Suprapubic skin (tissue), 3 donors: Measurements from ENCODE around the gene FAM227A.

ENCODE experiments used
- EP300 ChIP-seq: sonication (generic); formaldehyde crosslinking; IDR thresholded peaks from one replicate; pipeline ENCODE4 v1.6.1; 2017; ENCODE audit warnings: antibody characterized with exemption
- POLR2A ChIP-seq, 2 donors: fragments of 450-650 bp; IDR thresholded peaks; one replicate each; pipeline ENCODE4 v1.6.1; 2017; ENCODE audit warnings: antibody characterized with exemption in 2 of 2, mild to moderate bottlenecking in 2 of 2, moderate library complexity in 2 of 2
- TF ChIP-seq, protein P1 (sequence below), 2 donors: fragments of 200-600 bp in 1 of 2; fragments of 450-650 bp in 1 of 2; sonication (generic) in 1 of 2; IDR thresholded peaks; one replicate each; pipeline ENCODE4 v1.5.1; 2016 to 2019; ENCODE audit warnings: antibody characterized with exemption in 2 of 2, mild to moderate bottlenecking in 1 of 2, moderate library complexity in 1 of 2

DNA sequence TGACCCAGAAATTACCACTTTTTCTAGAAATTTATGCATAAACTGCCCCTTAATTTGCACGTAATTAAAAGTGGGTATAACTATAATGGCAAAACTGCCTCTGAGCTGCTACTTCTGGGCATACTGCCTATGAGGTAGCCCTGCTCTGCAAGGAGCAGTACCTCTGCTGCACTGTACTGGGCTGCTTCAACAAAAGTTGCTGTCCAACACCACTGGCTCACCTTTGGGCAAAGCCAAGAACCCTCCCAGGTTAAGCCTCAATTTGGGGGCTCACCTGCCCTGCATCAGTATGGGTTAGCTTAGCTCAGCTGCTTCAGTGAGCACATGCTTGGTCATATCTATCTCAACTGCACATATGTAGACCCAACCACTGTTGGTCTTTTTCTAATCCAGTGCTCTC, 90.8 kb downstream of the FAM227A start:
- TF ChIP-seq, protein P1, sequence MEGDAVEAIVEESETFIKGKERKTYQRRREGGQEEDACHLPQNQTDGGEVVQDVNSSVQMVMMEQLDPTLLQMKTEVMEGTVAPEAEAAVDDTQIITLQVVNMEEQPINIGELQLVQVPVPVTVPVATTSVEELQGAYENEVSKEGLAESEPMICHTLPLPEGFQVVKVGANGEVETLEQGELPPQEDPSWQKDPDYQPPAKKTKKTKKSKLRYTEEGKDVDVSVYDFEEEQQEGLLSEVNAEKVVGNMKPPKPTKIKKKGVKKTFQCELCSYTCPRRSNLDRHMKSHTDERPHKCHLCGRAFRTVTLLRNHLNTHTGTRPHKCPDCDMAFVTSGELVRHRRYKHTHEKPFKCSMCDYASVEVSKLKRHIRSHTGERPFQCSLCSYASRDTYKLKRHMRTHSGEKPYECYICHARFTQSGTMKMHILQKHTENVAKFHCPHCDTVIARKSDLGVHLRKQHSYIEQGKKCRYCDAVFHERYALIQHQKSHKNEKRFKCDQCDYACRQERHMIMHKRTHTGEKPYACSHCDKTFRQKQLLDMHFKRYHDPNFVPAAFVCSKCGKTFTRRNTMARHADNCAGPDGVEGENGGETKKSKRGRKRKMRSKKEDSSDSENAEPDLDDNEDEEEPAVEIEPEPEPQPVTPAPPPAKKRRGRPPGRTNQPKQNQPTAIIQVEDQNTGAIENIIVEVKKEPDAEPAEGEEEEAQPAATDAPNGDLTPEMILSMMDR (IDR thresholded peaks at IDR 0.05) = no peak
- TF ChIP-seq EP300 (no peak), POLR2A (IDR thresholded peaks at IDR 0.05) (no peak)
